ENCODE measurements around the gene ZNF91. TPM values are rescaled to one million over a fixed set of nuclear protein-coding genes. Genes with fewer than 3 reads are reported as not detected.

ZNF91 gene
- total RNA-seq, 2 donors from 2014 or later, result 106 to 110 TPM

Other genes starting within 250 kb of the ZNF91 start
- 1 to 10 TPM; 1.2 to 1.9 TPM for gene ZNF724, start 145.1 kb downstream of the ZNF91 start, total RNA-seq